Measurements from ENCODE around the gene EGFR. TPM values are rescaled to one million over a fixed set of nuclear protein-coding genes. Genes with fewer than 3 reads are reported as not detected.

EGFR gene
- total and polyA plus RNA-seq, 7 donors, result 3.6 to 39.7 (median 14.1) TPM

DNA sequence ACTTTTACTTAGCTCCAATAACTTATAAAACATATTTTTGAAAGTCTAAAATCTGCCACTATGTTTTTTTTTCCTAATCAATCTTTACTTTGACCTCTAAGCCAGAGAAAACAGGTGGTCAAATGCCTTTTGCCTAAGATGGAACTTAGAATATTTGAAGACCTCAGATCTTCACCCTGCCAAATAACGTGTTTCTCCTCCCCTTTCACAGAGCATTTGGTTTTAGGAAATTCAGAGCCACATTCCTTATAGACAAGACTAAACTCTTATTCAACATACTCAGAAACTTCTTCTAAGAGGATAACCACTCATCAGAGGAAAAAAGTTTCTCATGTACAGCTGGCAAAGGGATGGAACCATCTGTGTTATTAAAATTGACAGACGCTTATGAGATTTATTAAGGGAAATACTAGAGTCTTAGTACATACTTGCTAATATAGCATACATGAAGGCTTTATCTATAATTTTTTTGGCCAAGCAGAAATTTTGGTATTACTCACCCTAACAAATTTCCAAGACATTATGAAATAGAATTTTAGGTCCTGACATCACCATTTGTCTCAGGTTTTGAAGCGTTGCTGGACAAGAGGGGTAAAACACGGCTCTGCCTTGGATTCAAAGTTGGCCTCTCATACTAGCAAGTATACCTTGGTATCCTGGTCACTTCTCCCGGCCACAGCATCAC lies 2.6 kb upstream of the EGFR start:
- intact Hi-C loops (cut with DNase I), result loop anchor here (10.0 kb wide), 3 partner anchors 231 to 241 kb away; no protein-coding TSS in a partner anchor
- WGBS, 3 donors, result 65 to 74% (median 65%) methylated on average over 5 of the region's 5 CpGs
- ATAC-seq, result no peak

DNA sequence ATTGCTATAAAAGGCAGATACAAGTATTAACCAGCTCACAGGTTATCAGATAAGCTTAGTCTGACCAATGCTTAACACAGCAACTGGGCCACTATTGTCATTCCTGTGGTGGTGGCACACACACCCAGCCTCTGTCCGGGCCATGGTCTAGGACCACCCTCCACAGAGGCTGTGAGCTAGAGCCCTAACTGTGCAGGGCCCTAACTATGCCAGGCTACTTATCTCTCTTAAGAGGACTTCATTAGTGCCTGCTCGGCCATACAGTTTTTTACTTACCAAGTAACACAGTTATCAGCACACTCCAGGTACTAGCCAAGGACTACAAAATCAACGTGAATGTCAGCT lies 2.1 kb upstream of the EGFR start:
- TF ChIP-seq, protein P1, sequence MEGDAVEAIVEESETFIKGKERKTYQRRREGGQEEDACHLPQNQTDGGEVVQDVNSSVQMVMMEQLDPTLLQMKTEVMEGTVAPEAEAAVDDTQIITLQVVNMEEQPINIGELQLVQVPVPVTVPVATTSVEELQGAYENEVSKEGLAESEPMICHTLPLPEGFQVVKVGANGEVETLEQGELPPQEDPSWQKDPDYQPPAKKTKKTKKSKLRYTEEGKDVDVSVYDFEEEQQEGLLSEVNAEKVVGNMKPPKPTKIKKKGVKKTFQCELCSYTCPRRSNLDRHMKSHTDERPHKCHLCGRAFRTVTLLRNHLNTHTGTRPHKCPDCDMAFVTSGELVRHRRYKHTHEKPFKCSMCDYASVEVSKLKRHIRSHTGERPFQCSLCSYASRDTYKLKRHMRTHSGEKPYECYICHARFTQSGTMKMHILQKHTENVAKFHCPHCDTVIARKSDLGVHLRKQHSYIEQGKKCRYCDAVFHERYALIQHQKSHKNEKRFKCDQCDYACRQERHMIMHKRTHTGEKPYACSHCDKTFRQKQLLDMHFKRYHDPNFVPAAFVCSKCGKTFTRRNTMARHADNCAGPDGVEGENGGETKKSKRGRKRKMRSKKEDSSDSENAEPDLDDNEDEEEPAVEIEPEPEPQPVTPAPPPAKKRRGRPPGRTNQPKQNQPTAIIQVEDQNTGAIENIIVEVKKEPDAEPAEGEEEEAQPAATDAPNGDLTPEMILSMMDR (IDR thresholded peaks at IDR 0.05), result no peak
- Histone ChIP-seq H3K27ac (no peak overlapping the region), H3K4me1 (peaks cover 15% of the 10 kb centered on the region), H3K4me3 (no peak overlapping the region), H3K27me3 (ENCODE audit: insufficient read depth in 3 of 3, low read length in 2 of 3) (no peaks in the 10 kb centered on the region), H3K36me3 (ENCODE audit: insufficient read depth in 1 of 2, low read depth in 1 of 2) (no peaks in the 10 kb centered on the region), H3K9me3 (no peaks in the 10 kb centered on the region)
- intact Hi-C loops (cut with DNase I), result loop anchor here (10.0 kb wide), 3 partner anchors 232 to 242 kb away; no protein-coding TSS in a partner anchor
- DNase-seq, result no peak
- ATAC-seq, result no peak
- 89 to 93% (median 91%) methylated on average over 3 of the region's 3 CpGs for WGBS, 3 donors

More for the DNA sequence above, 2.6 kb upstream of the EGFR start:
- Histone ChIP-seq H3K4me1 (peaks cover 9% of the 10 kb centered on the region), H3K27ac (no peak overlapping the region), H3K27me3 (ENCODE audit: insufficient read depth in 3 of 3, low read length in 2 of 3) (no peaks in the 10 kb centered on the region), H3K4me3 (no peak overlapping the region), H3K9me3 (no peaks in the 10 kb centered on the region), H3K36me3 (ENCODE audit: insufficient read depth in 1 of 2, low read depth in 1 of 2) (no peaks in the 10 kb centered on the region)
- no peak for DNase-seq
- TF ChIP-seq, protein P1 (IDR thresholded peaks at IDR 0.05), result no peak

DNA sequence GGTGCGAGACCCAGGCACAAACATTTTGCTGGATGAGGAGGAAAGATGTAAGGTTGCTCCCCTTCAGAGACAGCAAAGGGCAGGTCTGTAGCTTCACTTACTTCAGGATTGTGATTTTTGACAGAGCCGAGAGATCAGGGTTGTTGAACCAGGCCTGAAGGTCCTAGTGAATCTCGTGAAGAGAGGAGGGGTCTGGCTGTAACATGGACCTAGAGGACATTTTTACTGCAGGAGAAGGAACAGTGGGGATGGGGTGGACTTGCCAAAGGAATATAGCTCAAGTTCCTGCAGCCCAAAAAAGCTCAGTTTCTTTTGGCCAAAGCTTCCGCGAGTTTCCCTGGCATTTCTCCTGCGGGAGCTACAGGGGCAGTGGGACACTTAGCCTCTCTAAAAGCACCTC lies 976 bp upstream of the EGFR start:
- ATAC-seq (no peak), DNase-seq (no peak)
- 51 to 74% (median 53%) methylated on average over 6 of the region's 6 CpGs for WGBS, 3 donors
- Histone ChIP-seq H3K27ac (no peak overlapping the region), H3K4me1 (peaks cover 23% of the 10 kb centered on the region), H3K4me3 (peak overlapping the region; percentile 90), H3K36me3 (ENCODE audit: insufficient read depth in 1 of 2, low read depth in 1 of 2) (no peaks in the 10 kb centered on the region), H3K27me3 (ENCODE audit: insufficient read depth in 3 of 3, low read length in 2 of 3) (no peaks in the 10 kb centered on the region), H3K9me3 (no peaks in the 10 kb centered on the region)
- intact Hi-C loops (cut with DNase I), result loop anchor here (10.0 kb wide), 3 partner anchors 233 to 243 kb away; no protein-coding TSS in a partner anchor
- TF ChIP-seq, protein P1 (IDR thresholded peaks at IDR 0.05), result no peak

DNA sequence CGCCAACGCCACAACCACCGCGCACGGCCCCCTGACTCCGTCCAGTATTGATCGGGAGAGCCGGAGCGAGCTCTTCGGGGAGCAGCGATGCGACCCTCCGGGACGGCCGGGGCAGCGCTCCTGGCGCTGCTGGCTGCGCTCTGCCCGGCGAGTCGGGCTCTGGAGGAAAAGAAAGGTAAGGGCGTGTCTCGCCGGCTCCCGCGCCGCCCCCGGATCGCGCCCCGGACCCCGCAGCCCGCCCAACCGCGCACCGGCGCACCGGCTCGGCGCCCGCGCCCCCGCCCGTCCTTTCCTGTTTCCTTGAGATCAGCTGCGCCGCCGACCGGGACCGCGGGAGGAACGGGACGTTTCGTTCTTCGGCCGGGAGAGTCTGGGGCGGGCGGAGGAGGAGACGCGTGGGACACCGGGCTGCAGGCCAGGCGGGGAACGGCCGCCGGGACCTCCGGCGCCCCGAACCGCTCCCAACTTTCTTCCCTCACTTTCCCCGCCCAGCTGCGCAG lies 424 bp downstream of the EGFR start:
- H3K27me3 ChIP-seq (ENCODE audit: insufficient read depth in 3 of 3, low read length in 2 of 3), result no peaks in the 10 kb centered on the region
- TF ChIP-seq, protein P1 (IDR thresholded peaks at IDR 0.05), result no peak
- H3K36me3 ChIP-seq (ENCODE audit: insufficient read depth in 1 of 2, low read depth in 1 of 2), result no peaks in the 10 kb centered on the region
- peak overlapping the region; percentile 90 for H3K4me3 ChIP-seq
- intact Hi-C loops (cut with DNase I), result loop anchor here (10.0 kb wide), 3 partner anchors 234 to 244 kb away; no protein-coding TSS in a partner anchor
- peak; percentile 79 to 90 for DNase-seq
- ATAC-seq, result peak; percentile 34 to 70 (median 54)
- peak overlapping the region; percentile 87 for H3K27ac ChIP-seq
- H3K4me1 ChIP-seq, result peaks cover 27% of the 10 kb centered on the region
- WGBS, 3 donors, result 0% methylated on average over 49 to 70 of the region's 70 CpGs
- no peaks in the 10 kb centered on the region for H3K9me3 ChIP-seq
